ENCODE data around the gene PIP4K2A. TPM values are rescaled to one million over a fixed set of nuclear protein-coding genes. Genes with fewer than 3 reads are reported as not detected.
"Not testable (repeated sequence)": the region's sequence is repeated elsewhere in the genome, so short reads cannot be mapped to it uniquely, and the experiment has no call there.

PIP4K2A gene
- total RNA-seq, 2 donors from 2014 or later = 87.7 to 137 TPM

GRCh38 chr10:22534849-22535604, 179.4 kb downstream of the PIP4K2A start:
- Mint-ChIP-seq H3K27ac (peak overlapping the region in 1 of 2 donors; percentile 10), H3K36me3 (peaks cover 54 to 73% of the 10 kb centered on the region in 2 donors), H3K9me3 (peaks cover 0 to 10% of the 10 kb centered on the region in 2 donors)
- ATAC-seq (no peak), DNase-seq (ENCODE audit: low spot score in 2 of 2) (no peak)

GRCh38 chr10:22531441-22531840, 182.9 kb downstream of the PIP4K2A start:
- Mint-ChIP-seq H3K27ac (no peak overlapping the region), H3K36me3 (peaks cover 33 to 50% of the 10 kb centered on the region in 2 donors), H3K9me3 (peaks cover 14 to 15% of the 10 kb centered on the region in 2 donors)
- DNase-seq (ENCODE audit: low spot score in 2 of 2) (no peak), ATAC-seq (no peak)

- peaks cover 28 to 45% of the 10 kb centered on the region in 2 donors for H3K36me3 Mint-ChIP-seq
- DNase-seq (ENCODE audit: low spot score in 2 of 2) (no peak), ATAC-seq (no peak)
- peaks cover 14 to 15% of the 10 kb centered on the region in 2 donors for H3K9me3 Mint-ChIP-seq
- H3K27ac Mint-ChIP-seq = no peak overlapping the region
These were observed 183.4 kb downstream of the PIP4K2A start for GRCh38 chr10:22531008-22531407.

- Mint-ChIP-seq H3K9me3 (peaks cover 37 to 43% of the 10 kb centered on the region in 2 donors), H3K27ac (no peak overlapping the region), H3K36me3 (peaks cover 31 to 46% of the 10 kb centered on the region in 2 donors)
- ATAC-seq (no peak), DNase-seq (ENCODE audit: low spot score in 2 of 2) (no peak)
These were observed 186.9 kb downstream of the PIP4K2A start for GRCh38 chr10:22527520-22527919.

GRCh38 chr10:22524333-22524732, 190.0 kb downstream of the PIP4K2A start:
- not testable (repeated sequence) for H3K27ac Mint-ChIP-seq; ATAC-seq; DNase-seq (ENCODE audit: low spot score in 2 of 2)
- Mint-ChIP-seq H3K36me3 (peaks cover 19 to 41% of the 10 kb centered on the region in 2 donors), H3K9me3 (peaks cover 43 to 45% of the 10 kb centered on the region in 2 donors)

- Mint-ChIP-seq H3K36me3 (peaks cover 17 to 35% of the 10 kb centered on the region in 2 donors), H3K9me3 (peaks cover 38 to 43% of the 10 kb centered on the region in 2 donors)
- H3K27ac Mint-ChIP-seq; ATAC-seq; DNase-seq (ENCODE audit: low spot score in 2 of 2): not testable (repeated sequence)
These were observed 193.7 kb downstream of the PIP4K2A start for GRCh38 chr10:22520645-22521044.

GRCh38 chr10:22518167-22518724, 196.1 kb downstream of the PIP4K2A start:
- ATAC-seq (no peak), DNase-seq (ENCODE audit: low spot score in 2 of 2) (no peak)
- Mint-ChIP-seq H3K27ac (no peak overlapping the region), H3K9me3 (peaks cover 19 to 28% of the 10 kb centered on the region in 2 donors), H3K36me3 (peaks cover 17 to 25% of the 10 kb centered on the region in 2 donors)

GRCh38 chr10:22515009-22515408, 199.4 kb downstream of the PIP4K2A start:
- H3K36me3 Mint-ChIP-seq = peaks cover 14 to 29% of the 10 kb centered on the region in 2 donors
- DNase-seq (ENCODE audit: low spot score in 2 of 2) (no peak), ATAC-seq (no peak)
- peaks cover 4 to 31% of the 10 kb centered on the region in 2 donors for H3K9me3 Mint-ChIP-seq
- H3K27ac Mint-ChIP-seq = no peak overlapping the region

- ATAC-seq; H3K27ac Mint-ChIP-seq; DNase-seq (ENCODE audit: low spot score in 2 of 2): not testable (repeated sequence)
- Mint-ChIP-seq H3K36me3 (peaks cover 14 to 29% of the 10 kb centered on the region in 2 donors), H3K9me3 (peaks cover 4 to 27% of the 10 kb centered on the region in 2 donors)
These were observed 200.0 kb downstream of the PIP4K2A start for GRCh38 chr10:22514414-22514758.

GRCh38 chr10:22513483-22514413, 200.6 kb downstream of the PIP4K2A start:
- not testable (repeated sequence) for H3K27ac Mint-ChIP-seq; DNase-seq (ENCODE audit: low spot score in 2 of 2); ATAC-seq
- peaks cover 20 to 30% of the 10 kb centered on the region in 2 donors for H3K36me3 Mint-ChIP-seq
- H3K9me3 Mint-ChIP-seq = peaks cover 4 to 24% of the 10 kb centered on the region in 2 donors

- not testable (repeated sequence) for H3K27ac Mint-ChIP-seq; ATAC-seq; DNase-seq (ENCODE audit: low spot score in 2 of 2)
- Mint-ChIP-seq H3K9me3 (peaks cover 4 to 24% of the 10 kb centered on the region in 2 donors), H3K36me3 (peaks cover 26 to 37% of the 10 kb centered on the region in 2 donors)
These were observed 202.4 kb downstream of the PIP4K2A start for GRCh38 chr10:22512015-22512414.

- not testable (repeated sequence) for H3K27ac Mint-ChIP-seq
These were observed 206.2 kb downstream of the PIP4K2A start for GRCh38 chr10:22508214-22508613.

GRCh38 chr10:22505911-22506685, 208.3 kb downstream of the PIP4K2A start:
- H3K9me3 Mint-ChIP-seq = peaks cover 0 to 5% of the 10 kb centered on the region in 2 donors
- DNase-seq (ENCODE audit: low spot score in 2 of 2) (no peak), ATAC-seq (peak; percentile 65 to 79)
- peaks cover 12% of the 10 kb centered on the region in 2 donors for H3K36me3 Mint-ChIP-seq
- H3K27ac Mint-ChIP-seq = no peak overlapping the region

More at GRCh38 chr10:22508214-22508613, 206.2 kb downstream of the PIP4K2A start:
- Mint-ChIP-seq H3K9me3 (peaks cover 4 to 16% of the 10 kb centered on the region in 2 donors), H3K36me3 (peaks cover 19 to 23% of the 10 kb centered on the region in 2 donors)
- not testable (repeated sequence) for ATAC-seq; DNase-seq (ENCODE audit: low spot score in 2 of 2)

GRCh38 chr10:22504766-22505165, 209.6 kb downstream of the PIP4K2A start:
- no peak for DNase-seq (ENCODE audit: low spot score in 2 of 2)
- H3K36me3 Mint-ChIP-seq = peaks cover 7 to 12% of the 10 kb centered on the region in 2 donors
- no peak overlapping the region for H3K27ac Mint-ChIP-seq
- H3K9me3 Mint-ChIP-seq = no peaks in the 10 kb centered on the region
- ATAC-seq = no peak

- Mint-ChIP-seq H3K9me3 (no peaks in the 10 kb centered on the region), H3K27ac (no peak overlapping the region), H3K36me3 (peaks cover 4% of the 10 kb centered on the region in 2 donors)
- DNase-seq (ENCODE audit: low spot score in 2 of 2) = no peak
- no peak for ATAC-seq
These were observed 210.9 kb downstream of the PIP4K2A start for GRCh38 chr10:22503315-22504088.

All from activated naive CD4-positive, alpha-beta T cell treated with anti-CD3 and anti-CD28 coated beads, Interleukin-2, amount 50 U/mL, for 72 hours (primary cell).